Body of pancreas (tissue), 4 donors: ENCODE measurements around the gene MPZL3.

ENCODE experiments used
- CTCF ChIP-seq, 7 experiments: fragments of 450-650 bp in 4 of 7; fragments of 200-600 bp in 3 of 7; sonication (generic) in 3 of 7; IDR thresholded peaks; one replicate each; pipeline ENCODE4 v1.5.1; 2016 to 2019; ENCODE audit warnings: antibody characterized with exemption in 7 of 7
- POLR2A ChIP-seq, 3 donors: fragments of 450-650 bp; IDR thresholded peaks; one replicate each; pipeline ENCODE4 v1.6.1; 2016; ENCODE audit warnings: antibody characterized with exemption in 3 of 3, mild to moderate bottlenecking in 2 of 3

GRCh38 chr11:118184784-118185579 is 67.2 kb downstream of the MPZL3 start:
- TF ChIP-seq CTCF (IDR thresholded peaks at IDR 0.05) = no peak
- no peak for TF ChIP-seq POLR2A (IDR thresholded peaks at IDR 0.05)
